HFFc6 (cell line): ENCODE results near the gene AGBL2. TPM values are rescaled to one million over a fixed set of nuclear protein-coding genes. Genes with fewer than 3 reads are reported as not detected.

Experiments
- DNase-seq: peaks from one replicate; pipeline ENCODE4 v3.0.0-alpha.2; 2018
- H3K27ac Mint-ChIP-seq: 2 replicates; pipeline ENCODE4 v1.8.0; 2020; ENCODE audit warnings: mild to moderate bottlenecking, mixed read lengths
- H3K27me3 Mint-ChIP-seq: 2 replicates; pipeline ENCODE4 v1.8.0; 2021; ENCODE audit warnings: mild to moderate bottlenecking, moderate library complexity, mixed read lengths; ENCODE audit not compliant: insufficient read depth
- H3K36me3 Mint-ChIP-seq: 2 replicates; pipeline ENCODE4 v1.8.0; 2021; ENCODE audit warnings: low read depth, mixed read lengths
- H3K4me1 Mint-ChIP-seq: 2 replicates; pipeline ENCODE4 v1.8.0; 2020; ENCODE audit warnings: low read depth, mixed read lengths
- H3K4me3 Mint-ChIP-seq: 2 replicates; pipeline ENCODE4 v1.8.0; 2020; ENCODE audit warnings: mild to moderate bottlenecking, moderate library complexity, mixed read lengths
- H3K9me3 Mint-ChIP-seq: 2 replicates; pipeline ENCODE4 v1.8.0; 2020; ENCODE audit warnings: mild to moderate bottlenecking, mixed read lengths
- CTCF ChIP-seq: fragments of 200-600 bp; sonication (generic); IDR thresholded peaks from 2 replicates; pipeline ENCODE4 v1.5.0; 2021; ENCODE audit warnings: antibody characterized with exemption, mild to moderate bottlenecking
- total RNA-seq, 6 experiments: library from RNA; stranded (reverse); fragmentation: NEBNext Ultra II Directional; extraction: Animal tissue kit (Norgen Biotek cat#: 25700); gene quantifications; 2 replicates in 1 of 6; 3 replicates in 5 of 6; pipeline ENCODE4 v1.2.3, GENCODE V29; 2021

Gene AGBL2
- total RNA-seq, 6 experiments from 2014 or later, result 0.71 to 1.8 (median 1.2) TPM

DNA sequence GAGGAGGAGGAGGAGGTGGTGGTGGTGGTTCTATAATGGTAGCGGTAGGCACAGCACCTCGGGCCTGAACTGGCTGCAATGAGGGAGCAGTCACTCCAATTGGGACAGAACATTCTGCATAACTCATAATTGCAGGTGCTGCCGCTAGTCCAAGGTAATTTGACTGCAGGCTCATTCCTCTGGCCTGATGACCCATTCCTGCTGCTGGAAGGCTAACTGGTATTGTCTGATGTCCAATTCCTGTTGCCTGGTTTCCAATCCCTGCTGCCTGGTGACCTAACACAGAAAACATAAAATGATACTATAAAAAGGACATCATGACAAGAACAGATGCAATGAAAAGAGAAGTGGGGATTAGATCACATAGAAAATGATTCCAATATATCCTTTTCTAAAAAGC lies 7.9 kb upstream of the AGBL2 start:
- peaks cover 1% of the 10 kb centered on the region; the same call in 1 of the 2 replicates for H3K27me3 Mint-ChIP-seq
- H3K4me1 Mint-ChIP-seq, result no peaks in the 10 kb centered on the region
- no peaks in the 10 kb centered on the region for H3K9me3 Mint-ChIP-seq
- no peak for DNase-seq
- no peak for TF ChIP-seq CTCF
- H3K27ac Mint-ChIP-seq, result no peak overlapping the region; the same call in 1 of the 2 replicates
- H3K4me3 Mint-ChIP-seq, result no peak overlapping the region
- H3K36me3 Mint-ChIP-seq, result peaks cover 27% of the 10 kb centered on the region

DNA sequence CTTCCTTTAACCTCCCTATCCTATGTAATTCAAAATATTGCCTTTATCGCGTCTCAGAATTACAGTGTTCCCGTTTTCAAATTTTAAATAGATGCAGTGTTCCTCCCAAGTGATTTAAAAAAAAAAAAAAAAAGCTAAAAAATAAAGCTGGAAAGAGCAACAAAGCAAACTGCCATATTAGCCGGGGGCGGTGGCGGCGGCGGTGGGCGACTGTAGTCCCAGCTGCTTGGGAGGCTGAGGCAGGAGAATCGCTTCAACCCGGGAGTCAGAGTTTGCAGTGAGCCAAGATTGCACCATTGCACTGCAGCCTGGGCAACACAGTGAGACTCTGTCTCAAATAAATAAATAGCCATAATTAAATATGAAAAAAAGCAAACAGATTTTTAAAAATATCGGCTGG lies 5.5 kb upstream of the AGBL2 start:
- no peak overlapping the region for H3K27ac Mint-ChIP-seq
- H3K36me3 Mint-ChIP-seq, result peaks cover 38% of the 10 kb centered on the region
- DNase-seq, result no peak
- peaks cover 2% of the 10 kb centered on the region; the same call in 1 of the 2 replicates for H3K4me1 Mint-ChIP-seq
- peaks cover 1% of the 10 kb centered on the region for H3K27me3 Mint-ChIP-seq
- no peak overlapping the region for H3K4me3 Mint-ChIP-seq
- TF ChIP-seq CTCF, result no peak
- H3K9me3 Mint-ChIP-seq, result no peaks in the 10 kb centered on the region

- no peak for TF ChIP-seq CTCF
- H3K27ac Mint-ChIP-seq, result no peak overlapping the region
- H3K36me3 Mint-ChIP-seq, result peaks cover 23% of the 10 kb centered on the region
- DNase-seq, result no peak
- no peaks in the 10 kb centered on the region; the same call in none of the 2 replicates for H3K27me3 Mint-ChIP-seq
- H3K9me3 Mint-ChIP-seq, result no peaks in the 10 kb centered on the region
- H3K4me1 Mint-ChIP-seq, result peaks cover 17% of the 10 kb centered on the region
- H3K4me3 Mint-ChIP-seq, result no peak overlapping the region
Observed at GRCh38 chr11:47716692-47717091, 1.5 kb upstream of the AGBL2 start.

DNA sequence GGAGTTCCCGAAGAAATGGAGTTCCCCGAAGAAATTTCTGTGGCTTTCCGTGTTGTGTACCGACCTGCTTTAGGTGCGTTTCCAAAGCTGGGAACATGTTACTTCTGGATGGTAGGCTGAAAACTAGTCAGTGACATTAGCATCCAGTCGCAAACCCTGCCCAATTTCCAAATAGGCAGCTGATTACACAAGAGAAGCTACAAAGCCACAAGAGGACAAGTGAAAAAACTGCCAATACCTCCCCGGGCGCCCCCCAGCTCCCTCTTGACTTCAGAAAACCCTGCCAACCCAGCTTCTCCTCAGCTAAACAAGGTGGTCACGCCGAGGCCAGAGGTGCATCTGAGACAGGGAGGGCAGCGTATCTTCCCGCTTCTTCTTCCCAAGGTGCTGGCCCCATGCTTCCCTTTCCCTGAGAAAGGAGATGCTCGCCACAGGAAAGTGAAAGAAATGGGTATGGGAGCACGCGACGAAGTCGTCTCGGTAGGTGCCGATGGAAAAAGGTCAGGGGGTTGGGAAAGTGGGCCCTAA lies 551 bp downstream of the AGBL2 start:
- no peaks in the 10 kb centered on the region; the same call in none of the 2 replicates for H3K27me3 Mint-ChIP-seq
- H3K4me1 Mint-ChIP-seq, result peaks cover 17% of the 10 kb centered on the region
- no peak for DNase-seq
- H3K9me3 Mint-ChIP-seq, result no peaks in the 10 kb centered on the region
- H3K27ac Mint-ChIP-seq, result peak overlapping the region; percentile 91
- TF ChIP-seq CTCF, result no peak
- H3K4me3 Mint-ChIP-seq, result peak overlapping the region; percentile 91
- H3K36me3 Mint-ChIP-seq, result peaks cover 18% of the 10 kb centered on the region

GRCh38 chr11:47711816-47712215 lies 3.4 kb downstream of the AGBL2 start:
- Mint-ChIP-seq H3K36me3 (peaks cover 10% of the 10 kb centered on the region), H3K27me3 (no peaks in the 10 kb centered on the region; the same call in none of the 2 replicates), H3K4me1 (peaks cover 17% of the 10 kb centered on the region), H3K4me3 (no peak overlapping the region), H3K27ac (no peak overlapping the region; the same call in 1 of the 2 replicates), H3K9me3 (no peaks in the 10 kb centered on the region)
- no peak for DNase-seq
- TF ChIP-seq CTCF, result no peak
